PC-9 (cell line): Measurements from ENCODE around the gene NALCN. TPM values are rescaled to one million over a fixed set of nuclear protein-coding genes. Genes with fewer than 3 reads are reported as not detected.

Source experiments
- BruUV-seq: library from RNA; stranded (reverse); fragments of 400-500 nt; replicated peaks from 2 replicates; lab custom pipeline; 2021; lab: Mats Ljungman, UMichigan
- CTCF ChIA-PET: fragments of 300-600 bp; sonication (Branson Sonifier 250); formaldehyde crosslinking; loops from one replicate; lab custom pipeline; 2022; ENCODE audit warnings: antibody characterized with exemption; lab: Charles Lee
- POLR2A ChIA-PET: fragments of 300-600 bp; sonication (Branson Sonifier 250); formaldehyde crosslinking; loops from one replicate; lab custom pipeline; 2022; ENCODE audit warnings: antibody characterized with exemption; ENCODE audit not compliant: unreplicated experiment; lab: Charles Lee
- DNase-seq, 2 experiments: peaks; one replicate each; pipeline versions ENCODE4 v3.0.0 to v3.0.0-alpha.2; 2015 to 2022; ENCODE audit warnings: mixed read lengths in 1 of 2
- H2AFZ ChIP-seq: fragments of 200-600 bp; sonication (generic); 2 replicates; pipeline ENCODE4 v1.8.1; 2017; ENCODE audit warnings: antibody characterized with exemption
- H3F3A ChIP-seq: fragments of 200-600 bp; sonication (generic); 2 replicates; pipeline ENCODE4 v1.8.1; 2017; ENCODE audit warnings: antibody characterized with exemption, mild to moderate bottlenecking, low read depth; ENCODE audit not compliant: insufficient read depth
- H3K27ac ChIP-seq: fragments of 200-600 bp; sonication (generic); 2 replicates; pipeline ENCODE4 v1.6.1; 2016; ENCODE audit warnings: mixed run types
- H3K27me3 ChIP-seq: fragments of 200-600 bp; sonication (generic); 2 replicates; pipeline ENCODE4 v1.6.1; 2016; ENCODE audit warnings: low read depth, mixed run types; ENCODE audit not compliant: insufficient read depth
- H3K36me3 ChIP-seq: fragments of 200-600 bp; sonication (generic); 2 replicates; pipeline ENCODE4 v1.6.1; 2016; ENCODE audit warnings: low read depth, mixed run types
- H3K4me1 ChIP-seq: fragments of 200-600 bp; sonication (generic); replicated peaks from 2 replicates; pipeline ENCODE4 v1.6.1; 2016; ENCODE audit warnings: mixed run types; ENCODE audit not compliant: insufficient read depth
- H3K4me2 ChIP-seq: fragments of 200-600 bp; sonication (generic); 2 replicates; pipeline ENCODE4 v1.6.1; 2017; ENCODE audit warnings: mixed run types
- H3K4me3 ChIP-seq: fragments of 200-600 bp; sonication (generic); 2 replicates; pipeline ENCODE4 v1.6.1; 2016; ENCODE audit warnings: mixed run types
- H3K79me2 ChIP-seq: fragments of 200-600 bp; sonication (generic); 2 replicates; pipeline ENCODE4 v1.6.1; 2017; ENCODE audit warnings: low read depth, mixed run types
- H3K9me2 ChIP-seq: fragments of 200-600 bp; sonication (generic); 2 replicates; pipeline ENCODE4 v1.8.1; 2017; ENCODE audit warnings: mild to moderate bottlenecking; ENCODE audit not compliant: insufficient read depth
- H3K9me3 ChIP-seq: fragments of 200-600 bp; sonication (generic); 2 replicates; pipeline ENCODE4 v1.8.1; 2016; ENCODE audit warnings: low read depth; ENCODE audit not compliant: insufficient read depth
- H4K20me1 ChIP-seq: fragments of 200-600 bp; sonication (generic); 2 replicates; pipeline ENCODE4 v1.8.1; 2017; ENCODE audit not compliant: insufficient read depth
- CTCF ChIP-seq: fragments of 200-600 bp; sonication (generic); conservative IDR thresholded peaks from 2 replicates; pipeline ENCODE4 v1.6.1; 2017; ENCODE audit warnings: mixed run types, antibody characterized with exemption, mild to moderate bottlenecking, moderate library complexity
- EZH2 ChIP-seq: fragments of 200-600 bp; sonication (generic); IDR thresholded peaks from 2 replicates; pipeline ENCODE4 v1.8.0; 2017; ENCODE audit warnings: antibody characterized with exemption, low read depth
- intact Hi-C: fragments of 100-400 bp; cut with micrococcal nuclease; formaldehyde crosslinking; loops from one replicate; pipeline ENCODE4 v1.10.0; 2022; ENCODE audit not compliant: unreplicated experiment
- total RNA-seq: library from RNA; stranded (reverse); gene quantifications from 2 replicates; pipeline ENCODE4 v1.2.3, GENCODE V29; 2021

NALCN gene
- total RNA-seq, 1 experiment from 2014 or later: 7.7 TPM

GRCh38 chr13:101111894-101112293 is 304.4 kb downstream of the NALCN start:
- Histone ChIP-seq H3K4me1 (no peaks in the 10 kb centered on the region), H3K79me2 (no peaks in the 10 kb centered on the region), H2AFZ (no peak overlapping the region), H4K20me1 (no peaks in the 10 kb centered on the region; the same call in 1 of the 2 replicates), H3K27ac (no peak overlapping the region), H3K9me3 (no peaks in the 10 kb centered on the region), H3K9me2 (no peaks in the 10 kb centered on the region), H3F3A (no peaks in the 10 kb centered on the region), H3K36me3 (no peaks in the 10 kb centered on the region), H3K27me3 (no peaks in the 10 kb centered on the region), H3K4me3 (no peak overlapping the region), H3K4me2 (no peak overlapping the region)
- no TSS peak for BruUV-seq
- TF ChIP-seq CTCF (no peak), EZH2 (no peak)
- POLR2A ChIA-PET: no interaction called here
- DNase-seq: no peak
- intact Hi-C loops: no loop called here
- CTCF ChIA-PET: interaction anchor here (0.7 kb wide), 1 partner anchor 539 kb away, joined by 6 read pairs; no protein-coding TSS in a partner anchor

GRCh38 chr13:101109005-101109404 is 307.3 kb downstream of the NALCN start:
- intact Hi-C loops: no loop called here
- H3K36me3 ChIP-seq: no peaks in the 10 kb centered on the region
- H3K4me3 ChIP-seq: no peak overlapping the region
- no peaks in the 10 kb centered on the region; the same call in 1 of the 2 replicates for H4K20me1 ChIP-seq
- no peaks in the 10 kb centered on the region for H3K27me3 ChIP-seq
- no peaks in the 10 kb centered on the region for H3K4me1 ChIP-seq
- H3K27ac ChIP-seq: no peak overlapping the region
- no peaks in the 10 kb centered on the region for H3F3A ChIP-seq
- no peak overlapping the region for H3K4me2 ChIP-seq
- H3K9me3 ChIP-seq: no peaks in the 10 kb centered on the region
- H3K79me2 ChIP-seq: no peaks in the 10 kb centered on the region
- ChIA-PET CTCF (no interaction called here), POLR2A (no interaction called here)
- TF ChIP-seq CTCF (no peak), EZH2 (no peak)
- DNase-seq: no peak
- BruUV-seq: no TSS peak
- H2AFZ ChIP-seq: no peak overlapping the region
- H3K9me2 ChIP-seq: no peaks in the 10 kb centered on the region; the same call in 1 of the 2 replicates

- H3K79me2 ChIP-seq: no peaks in the 10 kb centered on the region
- H3K36me3 ChIP-seq: no peaks in the 10 kb centered on the region
- TF ChIP-seq CTCF: no peak
- no peak for TF ChIP-seq EZH2
- no peak overlapping the region for H3K27ac ChIP-seq
- H3K9me2 ChIP-seq: no peaks in the 10 kb centered on the region
- no TSS peak for BruUV-seq
- no peak overlapping the region for H2AFZ ChIP-seq
- H3K4me1 ChIP-seq: no peaks in the 10 kb centered on the region
- intact Hi-C loops: no loop called here
- no peak overlapping the region for H3K4me2 ChIP-seq
- POLR2A ChIA-PET: interaction anchor here (0.7 kb wide), 1 partner anchor 379 kb away, joined by 6 read pairs; no protein-coding TSS in a partner anchor
- CTCF ChIA-PET: no interaction called here
- H3F3A ChIP-seq: no peaks in the 10 kb centered on the region
- H4K20me1 ChIP-seq: no peaks in the 10 kb centered on the region
- DNase-seq: no peak
- H3K4me3 ChIP-seq: no peak overlapping the region
- H3K27me3 ChIP-seq: no peaks in the 10 kb centered on the region
- H3K9me3 ChIP-seq: no peaks in the 10 kb centered on the region
Observed at GRCh38 chr13:101098873-101099272, 317.4 kb downstream of the NALCN start.
